Endodermal cell (in vitro differentiated cells): ENCODE results near the gene TSHZ2. TPM values are rescaled to one million over a fixed set of nuclear protein-coding genes. Genes with fewer than 3 reads are reported as not detected.

ENCODE experiments used
- DNase-seq: peaks from one replicate; pipeline ENCODE4 v3.0.0-alpha.2; 2017
- H3K27ac ChIP-seq: 2 replicates; pipeline ENCODE4 v1.5.1; 2013; ENCODE audit warnings: mild to moderate bottlenecking, low read depth, low read length, moderate library complexity
- H3K27me3 ChIP-seq: 2 replicates; pipeline ENCODE4 v1.6.1; 2013; ENCODE audit warnings: mild to moderate bottlenecking, low read length, moderate library complexity; ENCODE audit not compliant: insufficient read depth, control insufficient read depth, poor library complexity, severe bottlenecking
- H3K36me3 ChIP-seq: 2 replicates; pipeline ENCODE4 v1.7.0; 2013; ENCODE audit warnings: mild to moderate bottlenecking, low read length, moderate library complexity; ENCODE audit not compliant: control insufficient read depth, insufficient read depth
- H3K4me1 ChIP-seq: one replicate; pipeline ENCODE4 v1.7.0; 2013; ENCODE audit warnings: low read length; ENCODE audit not compliant: control insufficient read depth, insufficient read depth
- H3K4me3 ChIP-seq: 2 replicates; pipeline ENCODE4 v1.5.1; 2013; ENCODE audit warnings: mild to moderate bottlenecking, low read length, moderate library complexity
- H3K9ac ChIP-seq: 2 replicates; pipeline ENCODE4 v1.6.1; 2013; ENCODE audit warnings: mild to moderate bottlenecking, low read length, moderate library complexity; ENCODE audit not compliant: poor library complexity, severe bottlenecking; ENCODE audit errors: extremely low read depth
- H3K9me3 ChIP-seq: 2 replicates; pipeline ENCODE4 v1.6.1; 2013; ENCODE audit warnings: mild to moderate bottlenecking, low read length, moderate library complexity; ENCODE audit not compliant: control insufficient read depth
- H3K27ac Mint-ChIP-seq: 2 replicates; pipeline ENCODE4 v1.8.0; 2020; ENCODE audit warnings: mixed read lengths
- H3K27me3 Mint-ChIP-seq: 2 replicates; pipeline ENCODE4 v1.8.0; 2021; ENCODE audit warnings: mild to moderate bottlenecking, mixed read lengths; ENCODE audit not compliant: insufficient read depth
- H3K36me3 Mint-ChIP-seq: 2 replicates; pipeline ENCODE4 v1.8.0; 2020; ENCODE audit warnings: low read depth, mixed read lengths
- H3K4me1 Mint-ChIP-seq: 2 replicates; pipeline ENCODE4 v1.8.0; 2020; ENCODE audit warnings: mixed read lengths
- H3K4me3 Mint-ChIP-seq: 2 replicates; pipeline ENCODE4 v1.8.0; 2020; ENCODE audit warnings: mild to moderate bottlenecking, moderate library complexity, mixed read lengths
- H3K9me3 Mint-ChIP-seq: 2 replicates; pipeline ENCODE4 v1.8.0; 2020; ENCODE audit warnings: mild to moderate bottlenecking, mixed read lengths
- WGBS, 2 experiments: methylation state at CpG; one replicate each; pipeline versions ENCODE4 v1.1.5 to v1.1.7; 2013; ENCODE audit warnings: missing lambda C conversion rate in 2 of 2, mixed read lengths in 1 of 2; ENCODE audit not compliant: insufficient coverage in 1 of 2, insufficient read length in 1 of 2; 5-methylcytosine and 5-hydroxymethylcytosine counted together
- total RNA-seq, 2 donors: library from RNA; stranded (reverse); fragmentation: NEBNext Ultra II Directional in 1 of 2; extraction: Animal tissue kit (Norgen Biotek cat#: 25700) in 1 of 2; gene quantifications; 2 replicates in 1 of 2; 3 replicates in 1 of 2; pipeline ENCODE4 v1.2.1, GENCODE V29; 2021
- TF ChIP-seq, protein P1 (sequence below): fragments of 200-600 bp; sonication (generic); conservative IDR thresholded peaks from 2 replicates; pipeline ENCODE4 v1.5.0; 2021; ENCODE audit warnings: antibody characterized with exemption, mild to moderate bottlenecking

The TSHZ2 gene
- total RNA-seq, 2 donors from 2014 or later: 0.07 to 0.31 TPM

DNA sequence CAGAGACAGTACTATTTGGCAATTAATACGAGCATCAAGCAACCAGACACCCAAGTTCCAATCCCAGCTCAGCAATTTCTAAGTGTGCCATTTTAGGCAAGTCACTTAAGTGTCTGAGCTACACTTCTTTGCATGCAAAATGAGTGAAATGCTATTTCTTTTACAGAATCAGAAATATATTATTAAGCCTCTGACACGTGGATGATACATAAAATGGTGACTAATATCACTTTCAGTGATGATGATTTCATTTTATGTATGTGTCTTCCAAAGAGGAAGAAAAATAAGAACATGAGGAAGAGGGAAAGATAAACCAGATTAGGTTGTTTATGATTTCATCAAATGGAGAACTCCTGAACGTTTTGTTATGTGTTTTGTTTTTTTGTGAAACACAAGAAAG lies 158.6 kb downstream of the TSHZ2 start:
- no peaks in the 10 kb centered on the region for H3K27me3 ChIP-seq
- no peaks in the 10 kb centered on the region for H3K9me3 Mint-ChIP-seq
- peaks cover 3% of the 10 kb centered on the region for H3K4me1 Mint-ChIP-seq
- H3K9me3 ChIP-seq: no peaks in the 10 kb centered on the region
- H3K9ac ChIP-seq: no peak overlapping the region
- no peaks in the 10 kb centered on the region for H3K36me3 ChIP-seq
- H3K4me1 ChIP-seq: no peaks in the 10 kb centered on the region
- no peaks in the 10 kb centered on the region for H3K36me3 Mint-ChIP-seq
- TF ChIP-seq, protein P1, sequence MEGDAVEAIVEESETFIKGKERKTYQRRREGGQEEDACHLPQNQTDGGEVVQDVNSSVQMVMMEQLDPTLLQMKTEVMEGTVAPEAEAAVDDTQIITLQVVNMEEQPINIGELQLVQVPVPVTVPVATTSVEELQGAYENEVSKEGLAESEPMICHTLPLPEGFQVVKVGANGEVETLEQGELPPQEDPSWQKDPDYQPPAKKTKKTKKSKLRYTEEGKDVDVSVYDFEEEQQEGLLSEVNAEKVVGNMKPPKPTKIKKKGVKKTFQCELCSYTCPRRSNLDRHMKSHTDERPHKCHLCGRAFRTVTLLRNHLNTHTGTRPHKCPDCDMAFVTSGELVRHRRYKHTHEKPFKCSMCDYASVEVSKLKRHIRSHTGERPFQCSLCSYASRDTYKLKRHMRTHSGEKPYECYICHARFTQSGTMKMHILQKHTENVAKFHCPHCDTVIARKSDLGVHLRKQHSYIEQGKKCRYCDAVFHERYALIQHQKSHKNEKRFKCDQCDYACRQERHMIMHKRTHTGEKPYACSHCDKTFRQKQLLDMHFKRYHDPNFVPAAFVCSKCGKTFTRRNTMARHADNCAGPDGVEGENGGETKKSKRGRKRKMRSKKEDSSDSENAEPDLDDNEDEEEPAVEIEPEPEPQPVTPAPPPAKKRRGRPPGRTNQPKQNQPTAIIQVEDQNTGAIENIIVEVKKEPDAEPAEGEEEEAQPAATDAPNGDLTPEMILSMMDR: no peak
- no peak overlapping the region for H3K27ac ChIP-seq
- DNase-seq: no peak
- H3K27me3 Mint-ChIP-seq: peaks cover 2% of the 10 kb centered on the region
- H3K4me3 Mint-ChIP-seq: no peak overlapping the region
- no peak overlapping the region for H3K4me3 ChIP-seq
- 80 to 90% methylated on average over 2 to 3 of the region's 3 CpGs for WGBS, 2 experiments
- H3K27ac Mint-ChIP-seq: no peak overlapping the region

DNA sequence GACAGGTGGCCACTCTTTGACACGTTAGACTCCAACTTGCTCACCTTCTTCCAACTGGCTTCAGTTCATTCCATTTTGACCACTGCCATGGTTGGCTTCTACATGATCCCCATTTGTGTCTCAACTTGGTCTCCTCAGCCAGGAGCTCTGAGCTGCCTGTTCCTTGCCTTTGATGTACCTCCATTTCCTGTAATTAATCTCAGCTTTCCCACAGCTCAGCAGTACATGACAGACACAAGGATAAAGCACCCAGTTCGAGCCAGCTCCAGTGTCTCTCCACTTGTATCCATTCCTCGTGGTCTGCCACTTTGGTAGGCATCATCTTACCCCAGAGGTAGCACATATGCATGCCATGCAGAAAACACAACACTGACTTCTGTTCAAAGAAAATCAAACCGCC lies 161.0 kb downstream of the TSHZ2 start:
- Mint-ChIP-seq H3K36me3 (no peaks in the 10 kb centered on the region), H3K4me1 (peaks cover 3% of the 10 kb centered on the region), H3K27me3 (peaks cover 2% of the 10 kb centered on the region), H3K9me3 (no peaks in the 10 kb centered on the region), H3K27ac (no peak overlapping the region), H3K4me3 (no peak overlapping the region)
- Histone ChIP-seq H3K4me3 (no peak overlapping the region), H3K27me3 (no peaks in the 10 kb centered on the region), H3K9me3 (no peaks in the 10 kb centered on the region), H3K36me3 (no peaks in the 10 kb centered on the region), H3K27ac (no peak overlapping the region), H3K4me1 (no peaks in the 10 kb centered on the region), H3K9ac (no peak overlapping the region)
- TF ChIP-seq, protein P1: no peak
- no peak for DNase-seq
- 88 to 90% methylated on average over 3 to 4 of the region's 4 CpGs for WGBS, 2 experiments

DNA sequence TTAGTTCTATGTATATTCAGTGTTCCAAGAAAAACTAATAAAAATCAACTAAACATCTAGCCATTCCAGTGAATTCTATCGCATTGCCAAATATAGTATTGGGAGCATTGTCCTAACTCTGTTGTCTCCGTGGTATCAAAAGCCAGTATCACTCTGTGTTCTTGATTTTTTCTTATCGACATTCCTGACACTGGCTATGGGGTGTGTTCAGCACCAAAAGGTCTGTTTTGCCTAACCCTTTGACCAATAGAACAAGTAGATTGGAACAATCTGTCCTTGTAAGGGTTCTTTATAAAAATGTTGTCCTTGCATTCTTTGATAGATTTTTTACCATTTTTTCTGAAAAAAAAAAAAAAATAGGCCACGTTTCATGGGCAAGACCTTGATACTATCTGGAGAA lies 161.5 kb downstream of the TSHZ2 start:
- TF ChIP-seq, protein P1: no peak
- no peak overlapping the region for H3K27ac Mint-ChIP-seq
- no peak overlapping the region for H3K4me3 Mint-ChIP-seq

More for the DNA sequence above, 161.5 kb downstream of the TSHZ2 start:
- Mint-ChIP-seq H3K27me3 (peaks cover 2% of the 10 kb centered on the region), H3K36me3 (no peaks in the 10 kb centered on the region), H3K4me1 (peaks cover 4% of the 10 kb centered on the region), H3K9me3 (no peaks in the 10 kb centered on the region)
- Histone ChIP-seq H3K27me3 (no peaks in the 10 kb centered on the region), H3K9ac (no peak overlapping the region), H3K4me3 (no peak overlapping the region), H3K9me3 (no peaks in the 10 kb centered on the region), H3K36me3 (no peaks in the 10 kb centered on the region), H3K4me1 (no peaks in the 10 kb centered on the region), H3K27ac (no peak overlapping the region)
- WGBS, 2 experiments: 94 to 100% methylated on average over 1 to 4 of the region's 4 CpGs
- no peak for DNase-seq
